Osteocyte (in vitro differentiated cells): Measurements from ENCODE around the gene OST4. TPM values are rescaled to one million over a fixed set of nuclear protein-coding genes. Genes with fewer than 3 reads are reported as not detected.

ENCODE experiments used
- DNase-seq: peaks from one replicate; pipeline ENCODE4 v3.0.0; 2021; ENCODE audit warnings: mixed read lengths; ENCODE audit not compliant: unreplicated experiment; ENCODE audit errors: extremely low spot score
- H3K27ac Mint-ChIP-seq: one replicate; pipeline ENCODE4 v1.8.0; 2021; ENCODE audit warnings: mild to moderate bottlenecking, mixed read lengths; ENCODE audit not compliant: unreplicated experiment
- H3K27me3 Mint-ChIP-seq: one replicate; pipeline ENCODE4 v1.8.0; 2021; ENCODE audit warnings: mixed read lengths; ENCODE audit not compliant: unreplicated experiment
- H3K36me3 Mint-ChIP-seq: one replicate; pipeline ENCODE4 v1.8.0; 2021; ENCODE audit warnings: mixed read lengths; ENCODE audit not compliant: unreplicated experiment
- H3K4me1 Mint-ChIP-seq: one replicate; pipeline ENCODE4 v1.8.0; 2021; ENCODE audit warnings: mixed read lengths; ENCODE audit not compliant: unreplicated experiment
- H3K4me3 Mint-ChIP-seq: one replicate; pipeline ENCODE4 v1.8.0; 2021; ENCODE audit warnings: mild to moderate bottlenecking, moderate library complexity, mixed read lengths; ENCODE audit not compliant: unreplicated experiment
- H3K9me3 Mint-ChIP-seq: one replicate; pipeline ENCODE4 v1.8.0; 2021; ENCODE audit warnings: mixed read lengths; ENCODE audit not compliant: unreplicated experiment
- total RNA-seq: library from RNA; stranded (reverse); gene quantifications from 2 replicates; pipeline ENCODE4 v1.2.1, GENCODE V29; 2021
- TF ChIP-seq, protein P1 (sequence below): fragments of 200-600 bp; sonication (generic); IDR thresholded peaks from 2 replicates; pipeline ENCODE4 v1.5.0; 2021; ENCODE audit warnings: antibody characterized with exemption, mild to moderate bottlenecking, moderate library complexity

The OST4 gene
- total RNA-seq, 1 donor from 2014 or later = 380 TPM

DNA sequence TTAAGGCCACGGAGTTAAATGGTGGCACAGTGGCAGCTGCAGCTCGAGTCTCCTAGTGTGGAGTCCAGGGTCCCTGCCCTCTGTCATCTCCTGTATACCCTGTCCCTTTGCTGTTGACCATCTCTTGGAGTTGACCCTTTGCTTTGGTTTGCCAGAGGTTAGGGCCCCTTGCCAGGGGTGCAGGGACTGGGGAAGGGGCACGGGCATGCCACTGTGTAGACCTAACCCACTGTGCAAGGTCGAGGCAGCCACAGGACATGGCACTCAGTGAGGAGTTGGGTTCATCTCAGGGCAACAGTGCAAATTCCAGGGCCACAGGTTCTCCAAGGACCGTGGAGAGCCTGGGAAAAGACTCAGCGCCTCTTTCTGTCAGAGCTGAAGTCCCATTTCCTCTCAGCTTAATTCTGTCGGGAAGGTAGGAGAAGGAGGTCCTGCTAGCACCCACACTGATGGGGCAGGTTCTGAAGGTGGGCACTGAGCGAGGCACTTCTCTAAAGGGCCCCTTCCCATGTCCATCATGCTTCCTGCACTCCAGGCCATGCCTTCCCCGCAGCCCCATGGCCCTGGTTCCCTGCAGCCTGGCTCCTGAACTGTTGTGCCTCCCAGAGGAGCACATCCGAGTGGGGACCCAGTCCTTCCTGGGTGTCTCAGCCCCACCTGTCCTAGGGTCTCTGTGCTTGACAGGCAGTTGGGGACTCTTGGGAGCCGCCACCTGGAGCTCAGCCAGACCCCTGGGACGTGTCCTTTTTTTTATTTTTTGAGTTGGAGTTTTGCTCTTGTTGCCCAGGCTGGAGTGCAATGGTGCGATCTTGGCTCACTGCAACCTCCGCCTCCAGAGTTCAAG is 17.9 kb upstream of the OST4 start:
- no peak for DNase-seq
- Mint-ChIP-seq H3K4me3 (no peak overlapping the region), H3K4me1 (peaks cover 16% of the 10 kb centered on the region), H3K27ac (no peak overlapping the region), H3K27me3 (no peaks in the 10 kb centered on the region), H3K9me3 (no peaks in the 10 kb centered on the region), H3K36me3 (no peaks in the 10 kb centered on the region)
- TF ChIP-seq, protein P1, sequence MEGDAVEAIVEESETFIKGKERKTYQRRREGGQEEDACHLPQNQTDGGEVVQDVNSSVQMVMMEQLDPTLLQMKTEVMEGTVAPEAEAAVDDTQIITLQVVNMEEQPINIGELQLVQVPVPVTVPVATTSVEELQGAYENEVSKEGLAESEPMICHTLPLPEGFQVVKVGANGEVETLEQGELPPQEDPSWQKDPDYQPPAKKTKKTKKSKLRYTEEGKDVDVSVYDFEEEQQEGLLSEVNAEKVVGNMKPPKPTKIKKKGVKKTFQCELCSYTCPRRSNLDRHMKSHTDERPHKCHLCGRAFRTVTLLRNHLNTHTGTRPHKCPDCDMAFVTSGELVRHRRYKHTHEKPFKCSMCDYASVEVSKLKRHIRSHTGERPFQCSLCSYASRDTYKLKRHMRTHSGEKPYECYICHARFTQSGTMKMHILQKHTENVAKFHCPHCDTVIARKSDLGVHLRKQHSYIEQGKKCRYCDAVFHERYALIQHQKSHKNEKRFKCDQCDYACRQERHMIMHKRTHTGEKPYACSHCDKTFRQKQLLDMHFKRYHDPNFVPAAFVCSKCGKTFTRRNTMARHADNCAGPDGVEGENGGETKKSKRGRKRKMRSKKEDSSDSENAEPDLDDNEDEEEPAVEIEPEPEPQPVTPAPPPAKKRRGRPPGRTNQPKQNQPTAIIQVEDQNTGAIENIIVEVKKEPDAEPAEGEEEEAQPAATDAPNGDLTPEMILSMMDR = no peak

DNA sequence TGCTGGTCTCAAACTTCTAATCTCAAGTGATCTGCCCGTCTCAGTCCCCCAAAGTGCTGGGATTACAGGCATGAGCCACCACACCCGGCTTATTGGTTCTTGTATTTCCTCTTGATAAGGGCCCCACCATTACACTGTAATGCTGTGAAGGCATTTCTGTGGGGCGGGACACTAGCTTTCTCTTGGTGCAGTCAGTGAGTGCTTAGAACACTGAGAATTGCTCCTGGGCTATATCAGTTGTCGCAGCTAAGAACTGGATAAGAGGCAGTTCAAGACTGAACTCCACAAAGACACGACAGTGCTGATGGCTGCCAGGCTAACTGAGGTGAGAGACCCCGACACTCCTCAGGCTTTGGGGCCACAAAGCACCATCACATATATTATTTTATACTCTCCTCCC is 17.2 kb upstream of the OST4 start:
- Mint-ChIP-seq H3K9me3 (no peaks in the 10 kb centered on the region), H3K36me3 (no peaks in the 10 kb centered on the region), H3K27ac (no peak overlapping the region), H3K4me3 (no peak overlapping the region), H3K4me1 (peaks cover 16% of the 10 kb centered on the region), H3K27me3 (no peaks in the 10 kb centered on the region)
- TF ChIP-seq, protein P1 = no peak
- DNase-seq = no peak

DNA sequence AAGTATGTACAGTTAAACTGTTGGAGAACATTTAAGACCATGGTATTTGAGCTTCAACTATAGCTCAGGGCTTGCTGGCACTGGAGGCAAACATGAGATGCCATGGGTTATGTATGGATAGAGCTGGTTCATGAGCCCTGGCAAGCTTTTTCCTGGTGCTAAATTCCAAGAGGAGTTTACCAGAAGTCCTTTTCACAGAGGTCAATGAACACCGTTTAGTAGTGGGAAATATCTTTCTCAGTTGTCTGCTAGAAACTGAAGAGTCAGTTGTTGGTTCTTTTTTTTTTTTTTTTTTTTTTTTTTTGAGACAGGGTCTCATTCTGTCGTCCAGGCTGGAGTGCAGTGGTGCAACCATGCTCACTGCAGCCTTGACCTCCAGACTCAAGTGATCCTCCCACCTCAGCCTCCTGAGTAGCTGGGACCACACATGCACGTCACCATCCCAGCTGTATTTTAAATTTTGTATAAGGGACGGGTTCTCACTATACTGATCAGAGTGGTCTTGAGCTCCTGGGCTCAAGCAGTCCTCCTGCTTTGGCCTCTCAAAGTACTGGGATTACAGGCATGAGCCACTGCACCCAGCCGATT is 16.5 kb upstream of the OST4 start:
- TF ChIP-seq, protein P1 = no peak
- DNase-seq = no peak
- Mint-ChIP-seq H3K27ac (no peak overlapping the region), H3K9me3 (no peaks in the 10 kb centered on the region), H3K4me1 (peaks cover 16% of the 10 kb centered on the region), H3K4me3 (no peak overlapping the region), H3K27me3 (no peaks in the 10 kb centered on the region), H3K36me3 (peaks cover 1% of the 10 kb centered on the region)

DNA sequence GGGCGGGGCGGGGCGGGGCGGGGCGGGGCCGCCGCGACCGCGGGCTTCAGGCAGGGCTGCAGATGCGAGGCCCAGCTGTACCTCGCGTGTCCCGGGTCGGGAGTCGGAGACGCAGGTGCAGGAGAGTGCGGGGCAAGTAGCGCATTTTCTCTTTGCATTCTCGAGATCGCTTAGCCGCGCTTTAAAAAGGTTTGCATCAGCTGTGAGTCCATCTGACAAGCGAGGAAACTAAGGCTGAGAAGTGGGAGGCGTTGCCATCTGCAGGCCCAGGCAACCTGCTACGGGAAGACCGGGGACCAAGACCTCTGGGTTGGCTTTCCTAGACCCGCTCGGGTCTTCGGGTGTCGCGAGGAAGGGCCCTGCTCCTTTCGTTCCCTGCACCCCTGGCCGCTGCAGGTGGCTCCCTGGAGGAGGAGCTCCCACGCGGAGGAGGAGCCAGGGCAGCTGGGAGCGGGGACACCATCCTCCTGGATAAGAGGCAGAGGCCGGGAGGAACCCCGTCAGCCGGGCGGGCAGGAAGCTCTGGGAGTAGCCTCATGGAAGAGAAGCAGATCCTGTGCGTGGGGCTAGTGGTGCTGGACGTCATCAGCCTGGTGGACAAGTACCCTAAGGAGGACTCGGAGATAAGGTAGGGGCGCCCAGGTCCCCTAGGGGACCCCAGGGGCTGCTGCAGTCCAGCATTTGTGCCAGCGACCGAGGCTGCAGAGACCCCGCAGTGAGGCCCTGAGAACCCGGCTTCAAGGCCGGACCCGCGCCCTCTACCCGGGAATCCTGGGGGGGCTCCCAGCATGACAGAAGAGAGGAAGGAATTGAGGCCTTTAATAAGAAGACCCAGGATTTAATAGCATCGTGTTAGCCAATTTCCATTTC is 15.5 kb upstream of the OST4 start, which contains the start of gene KHK:
Gene KHK, plus strand, starts transcription at position 49 of the 870 bp plus-strand sequence. Its CDS starts 488 bp downstream, at position 537.
- peaks cover 1% of the 10 kb centered on the region for H3K36me3 Mint-ChIP-seq
- peak within 1 kb of the TSS; percentile 79 for H3K4me3 Mint-ChIP-seq
- TF ChIP-seq, protein P1 = no peak
- H3K27me3 Mint-ChIP-seq = no peaks in the 10 kb centered on the region
- no peaks in the 10 kb centered on the region for H3K9me3 Mint-ChIP-seq
- peaks cover 16% of the 10 kb centered on the region for H3K4me1 Mint-ChIP-seq
- H3K27ac Mint-ChIP-seq = peak within 1 kb of the TSS; percentile 80
- peak; percentile 84 for DNase-seq
